Prostate gland (tissue), 2 donors: ENCODE results near the gene MAML1. TPM values are rescaled to one million over a fixed set of nuclear protein-coding genes. Genes with fewer than 3 reads are reported as not detected.

Source experiments
- DNase-seq: peaks from one replicate; pipeline ENCODE4 v3.0.0-alpha.2; 2019; ENCODE audit warnings: low spot score
- H3K27ac ChIP-seq, 2 donors: fragments of 200-600 bp; sonication (generic); 2 replicates each; pipeline ENCODE4 v1.5.1; 2017 to 2019
- H3K27me3 ChIP-seq: fragments of 200-600 bp; sonication (generic); replicated peaks from 2 replicates; pipeline ENCODE4 v1.5.1; 2019; ENCODE audit not compliant: insufficient read depth
- H3K36me3 ChIP-seq, 2 donors: fragments of 200-600 bp; sonication (generic); 1 replicate in 1 of 2; 2 replicates in 1 of 2; pipeline versions ENCODE4 v1.5.1 to v1.8.1; 2017 to 2019
- H3K4me1 ChIP-seq: fragments of 200-600 bp; sonication (generic); replicated peaks from 2 replicates; pipeline ENCODE4 v1.5.1; 2019
- H3K4me3 ChIP-seq, 2 donors: fragments of 200-600 bp; sonication (generic); 2 replicates each; pipeline ENCODE4 v1.5.1; 2017 to 2019
- H3K9me3 ChIP-seq: fragments of 200-600 bp; sonication (generic); 2 replicates; pipeline ENCODE4 v1.5.1; 2017
- POLR2A ChIP-seq: fragments of 450-650 bp; IDR thresholded peaks from one replicate; pipeline ENCODE4 v1.6.1; 2016; ENCODE audit warnings: antibody characterized with exemption, mild to moderate bottlenecking
- POLR2AphosphoS5 ChIP-seq: sonication (generic); formaldehyde crosslinking; IDR thresholded peaks from one replicate; pipeline ENCODE4 v1.6.1; 2017; ENCODE audit warnings: antibody characterized with exemption
- WGBS: methylation state at CpG from one replicate; pipeline ENCODE4 v1.1.5; 2018; 5-methylcytosine and 5-hydroxymethylcytosine counted together
- intact Hi-C: fragments of 100-400 bp; cut with DNase I; formaldehyde crosslinking; loops from one replicate; pipeline ENCODE4 v1.14.2; 2022
- total RNA-seq, 2 donors: library from RNA; depleted of rRNA; stranded (reverse); fragments of >200 nt; gene quantifications; one replicate each; pipeline ENCODE4 v1.1.0, GENCODE V29; 2016
- TF ChIP-seq, protein P1 (sequence below), 4 experiments: fragments of 200-600 bp in 2 of 4; fragments of 450-650 bp in 2 of 4; sonication (generic) in 2 of 4; IDR thresholded peaks; 1 replicate in 3 of 4; 2 replicates in 1 of 4; pipeline ENCODE4 v1.5.1; 2016 to 2019; ENCODE audit warnings: antibody characterized with exemption in 4 of 4, mild to moderate bottlenecking in 2 of 4, moderate library complexity in 2 of 4

The MAML1 gene
- total RNA-seq, 2 donors from 2014 or later = 33.9 to 54.7 TPM

DNA sequence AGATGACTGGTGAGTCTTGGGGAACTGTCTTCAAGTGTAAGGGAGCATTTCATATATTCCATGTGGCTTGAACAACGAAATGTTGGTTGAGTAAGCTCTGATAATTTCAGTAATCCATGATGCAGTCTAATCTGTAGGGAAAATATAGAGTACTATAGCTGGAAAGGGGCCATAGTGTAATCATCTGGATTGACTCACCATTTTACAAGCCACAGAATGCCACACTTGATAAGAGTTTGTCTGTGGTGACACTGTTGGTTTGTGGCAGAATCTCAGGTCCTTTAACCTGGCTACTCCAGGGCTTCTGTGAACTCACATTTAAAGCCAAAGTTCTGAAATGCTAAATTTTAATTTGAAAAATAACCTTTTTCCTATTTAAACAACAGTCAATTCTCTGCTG is 16.3 kb upstream of the MAML1 start:
- TF ChIP-seq POLR2AphosphoS5 (no peak), POLR2A (no peak)
- TF ChIP-seq, protein P1, sequence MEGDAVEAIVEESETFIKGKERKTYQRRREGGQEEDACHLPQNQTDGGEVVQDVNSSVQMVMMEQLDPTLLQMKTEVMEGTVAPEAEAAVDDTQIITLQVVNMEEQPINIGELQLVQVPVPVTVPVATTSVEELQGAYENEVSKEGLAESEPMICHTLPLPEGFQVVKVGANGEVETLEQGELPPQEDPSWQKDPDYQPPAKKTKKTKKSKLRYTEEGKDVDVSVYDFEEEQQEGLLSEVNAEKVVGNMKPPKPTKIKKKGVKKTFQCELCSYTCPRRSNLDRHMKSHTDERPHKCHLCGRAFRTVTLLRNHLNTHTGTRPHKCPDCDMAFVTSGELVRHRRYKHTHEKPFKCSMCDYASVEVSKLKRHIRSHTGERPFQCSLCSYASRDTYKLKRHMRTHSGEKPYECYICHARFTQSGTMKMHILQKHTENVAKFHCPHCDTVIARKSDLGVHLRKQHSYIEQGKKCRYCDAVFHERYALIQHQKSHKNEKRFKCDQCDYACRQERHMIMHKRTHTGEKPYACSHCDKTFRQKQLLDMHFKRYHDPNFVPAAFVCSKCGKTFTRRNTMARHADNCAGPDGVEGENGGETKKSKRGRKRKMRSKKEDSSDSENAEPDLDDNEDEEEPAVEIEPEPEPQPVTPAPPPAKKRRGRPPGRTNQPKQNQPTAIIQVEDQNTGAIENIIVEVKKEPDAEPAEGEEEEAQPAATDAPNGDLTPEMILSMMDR (IDR thresholded peaks at IDR 0.05) = no peak
- Histone ChIP-seq H3K9me3 (no peaks in the 10 kb centered on the region), H3K27me3 (no peaks in the 10 kb centered on the region), H3K27ac (no peak overlapping the region), H3K36me3 (peaks cover 10 to 31% of the 10 kb centered on the region in 2 donors), H3K4me1 (no peaks in the 10 kb centered on the region), H3K4me3 (no peak overlapping the region)
- intact Hi-C loops = no loop called here
- no peak for DNase-seq
- whole genome bisulfite sequencing = 78% methylated on average over 1 of the region's 1 CpG

DNA sequence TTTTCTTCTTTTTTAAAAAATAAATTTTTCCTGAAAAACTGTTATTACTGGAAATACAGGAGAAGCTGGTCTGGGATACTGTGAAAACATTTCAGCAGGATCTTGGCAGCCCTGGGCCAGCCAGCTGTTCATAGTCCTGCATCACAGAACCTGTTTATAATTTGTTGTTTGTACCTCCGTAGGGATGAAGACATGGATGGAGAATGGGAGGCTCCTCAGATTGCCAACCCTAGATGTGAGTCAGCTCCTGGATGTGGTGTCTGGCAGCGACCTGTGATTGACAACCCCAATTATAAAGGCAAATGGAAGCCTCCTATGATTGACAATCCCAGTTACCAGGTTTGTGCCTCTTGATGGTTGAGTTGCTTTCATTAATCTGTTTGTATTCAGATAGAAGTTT is 12.4 kb upstream of the MAML1 start:
- TF ChIP-seq, protein P1 (IDR thresholded peaks at IDR 0.05) = no peak
- no peak for TF ChIP-seq POLR2AphosphoS5
- no peak for TF ChIP-seq POLR2A
- Histone ChIP-seq H3K36me3 (peaks cover 28 to 37% of the 10 kb centered on the region in 2 donors), H3K9me3 (no peaks in the 10 kb centered on the region), H3K27me3 (no peaks in the 10 kb centered on the region), H3K27ac (no peak overlapping the region), H3K4me3 (no peak overlapping the region), H3K4me1 (no peaks in the 10 kb centered on the region)
- intact Hi-C loops = no loop called here
- 88% methylated on average over 2 of the region's 2 CpGs for WGBS
- no peak for DNase-seq

DNA sequence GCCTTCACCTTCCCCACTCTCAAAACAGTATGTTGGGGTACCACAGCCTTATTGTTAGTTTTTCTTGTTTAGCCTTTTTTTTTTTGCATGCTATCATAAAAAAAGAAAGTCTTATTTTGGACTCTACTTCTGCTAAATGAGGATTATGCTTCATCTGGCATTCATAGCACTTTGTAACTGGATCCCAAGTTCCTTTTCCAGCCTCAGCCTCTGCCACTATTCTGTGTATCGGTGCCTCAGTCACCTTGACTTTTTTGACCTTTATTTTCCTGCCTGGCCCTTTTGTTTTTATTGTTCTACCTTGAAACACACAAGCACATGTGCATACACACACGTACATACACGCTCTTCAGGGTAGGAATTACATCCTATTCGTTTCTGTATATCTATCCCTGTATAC is 8.5 kb upstream of the MAML1 start:
- intact Hi-C loops = no loop called here
- 90% methylated on average over 4 of the region's 4 CpGs for WGBS
- no peak for DNase-seq
- Histone ChIP-seq H3K4me3 (no peak overlapping the region), H3K9me3 (no peaks in the 10 kb centered on the region), H3K27ac (no peak overlapping the region), H3K36me3 (peaks cover 23 to 28% of the 10 kb centered on the region in 2 donors), H3K4me1 (no peaks in the 10 kb centered on the region), H3K27me3 (no peaks in the 10 kb centered on the region)
- no peak for TF ChIP-seq POLR2AphosphoS5
- TF ChIP-seq, protein P1 (IDR thresholded peaks at IDR 0.05) = no peak
- TF ChIP-seq POLR2A = no peak

DNA sequence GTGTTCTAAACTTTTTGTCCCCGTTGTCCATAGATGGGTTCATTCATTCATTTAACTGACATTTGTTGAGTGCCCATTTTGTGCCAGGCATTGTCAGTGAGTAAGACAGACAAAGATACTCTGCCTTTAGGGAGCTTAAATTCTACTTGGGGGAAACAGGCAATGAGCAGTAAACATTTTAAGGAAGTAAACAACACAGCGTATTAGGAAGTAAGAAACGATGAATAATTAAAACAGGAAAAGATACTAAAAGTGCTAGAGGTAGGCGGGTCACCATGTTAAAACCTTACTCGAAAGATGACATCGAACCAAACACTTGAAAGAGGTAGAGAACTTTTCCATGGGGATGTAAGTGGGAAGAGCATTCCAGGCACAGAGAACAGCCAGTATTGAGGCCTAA is 5.5 kb upstream of the MAML1 start:
- H3K27me3 ChIP-seq = no peaks in the 10 kb centered on the region
- intact Hi-C loops = no loop called here
- no peak overlapping the region for H3K27ac ChIP-seq
- no peak overlapping the region for H3K4me3 ChIP-seq
- no peak for DNase-seq
- 93% methylated on average over 6 of the region's 6 CpGs for WGBS
- H3K9me3 ChIP-seq = no peaks in the 10 kb centered on the region
- peaks cover 13 to 16% of the 10 kb centered on the region in 2 donors for H3K36me3 ChIP-seq
- TF ChIP-seq POLR2A = no peak
- TF ChIP-seq POLR2AphosphoS5 = no peak
- TF ChIP-seq, protein P1 (IDR thresholded peaks at IDR 0.05) = no peak
- H3K4me1 ChIP-seq = no peaks in the 10 kb centered on the region

DNA sequence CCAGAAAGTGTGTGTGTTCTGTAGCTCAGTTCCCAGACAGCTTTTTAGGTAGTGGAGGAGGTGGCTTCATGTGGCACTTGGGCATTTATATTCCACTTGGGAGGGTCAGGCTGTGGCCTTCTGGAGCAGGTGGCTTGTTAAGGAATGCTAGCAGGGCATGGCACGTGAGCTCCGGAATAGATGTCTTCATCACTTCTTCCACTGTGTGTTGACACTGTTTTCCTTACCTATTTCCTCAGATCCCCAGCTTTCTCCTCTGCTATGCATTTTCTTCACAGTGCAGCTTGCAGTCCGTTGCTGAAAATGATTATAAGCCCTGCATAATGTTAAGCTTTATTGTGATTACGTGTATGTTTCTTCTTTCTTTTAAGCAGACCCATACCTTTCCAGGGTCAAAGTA is 3.3 kb upstream of the MAML1 start:
- no peak for DNase-seq
- no peak overlapping the region for H3K4me3 ChIP-seq
- H3K27me3 ChIP-seq = no peaks in the 10 kb centered on the region
- 88% methylated on average over 4 of the region's 4 CpGs for WGBS
- TF ChIP-seq, protein P1 (IDR thresholded peaks at IDR 0.05) = no peak
- TF ChIP-seq POLR2A (no peak), POLR2AphosphoS5 (no peak)
- H3K27ac ChIP-seq = no peak overlapping the region
- intact Hi-C loops = no loop called here
- no peaks in the 10 kb centered on the region for H3K4me1 ChIP-seq
- H3K36me3 ChIP-seq = peaks cover 6 to 13% of the 10 kb centered on the region in 2 donors
- H3K9me3 ChIP-seq = no peaks in the 10 kb centered on the region
